Upper lobe of right lung (tissue), 1 donor: ENCODE data around the gene RGS14. TPM values are rescaled to one million over a fixed set of nuclear protein-coding genes. Genes with fewer than 3 reads are reported as not detected.
A peak's percentile ranks its signal among the peaks of the same experiment; 100 is the strongest.
"Not testable (repeated sequence)": the region's sequence is repeated elsewhere in the genome, so short reads cannot be mapped to it uniquely, and the experiment has no call there.

Experiments used
- ATAC-seq: fragments of 200-7000 bp; cut with Tn5 transposase; one replicate; pipeline ENCODE4 v1.9.1; 2020; ENCODE audit warnings: mild to moderate bottlenecking, moderate library complexity
- DNase-seq: peaks from one replicate; pipeline ENCODE4 v3.0.0-alpha.2; 2020
- H3K27ac ChIP-seq: fragments of 200-600 bp; one replicate; pipeline ENCODE4 v1.8.0; 2022
- H3K27me3 ChIP-seq: fragments of 200-600 bp; one replicate; pipeline ENCODE4 v1.8.0; 2022; ENCODE audit warnings: mild to moderate bottlenecking
- H3K36me3 ChIP-seq: fragments of 200-600 bp; one replicate; pipeline ENCODE4 v1.8.0; 2022
- H3K4me1 ChIP-seq: fragments of 200-600 bp; one replicate; pipeline ENCODE4 v1.8.0; 2022
- H3K4me3 ChIP-seq: fragments of 200-600 bp; one replicate; pipeline ENCODE4 v1.8.0; 2022; ENCODE audit warnings: mild to moderate bottlenecking
- H3K9me3 ChIP-seq: fragments of 200-600 bp; one replicate; pipeline ENCODE4 v1.8.0; 2022
- CTCF ChIP-seq: fragments of 200-600 bp; IDR thresholded peaks from one replicate; pipeline ENCODE4 v1.8.0; 2022; ENCODE audit warnings: antibody characterized with exemption
- intact Hi-C: fragments of 100-400 bp; cut with DNase I; formaldehyde crosslinking; loops from one replicate; pipeline ENCODE4 v1.11.0; 2022
- total RNA-seq: library from RNA; stranded (reverse); fragmentation: NEBNext Ultra II Directional; extraction: Animal tissue kit (Norgen Biotek cat#: 25700); gene quantifications from one replicate; pipeline ENCODE4 v1.2.1, GENCODE V29; 2021
- donor health status: DM: no; HTN: yes; CAD: no; lungs with severe emphysema.

The RGS14 gene
- total RNA-seq, 1 donor from 2014 or later: 17.5 TPM

DNA sequence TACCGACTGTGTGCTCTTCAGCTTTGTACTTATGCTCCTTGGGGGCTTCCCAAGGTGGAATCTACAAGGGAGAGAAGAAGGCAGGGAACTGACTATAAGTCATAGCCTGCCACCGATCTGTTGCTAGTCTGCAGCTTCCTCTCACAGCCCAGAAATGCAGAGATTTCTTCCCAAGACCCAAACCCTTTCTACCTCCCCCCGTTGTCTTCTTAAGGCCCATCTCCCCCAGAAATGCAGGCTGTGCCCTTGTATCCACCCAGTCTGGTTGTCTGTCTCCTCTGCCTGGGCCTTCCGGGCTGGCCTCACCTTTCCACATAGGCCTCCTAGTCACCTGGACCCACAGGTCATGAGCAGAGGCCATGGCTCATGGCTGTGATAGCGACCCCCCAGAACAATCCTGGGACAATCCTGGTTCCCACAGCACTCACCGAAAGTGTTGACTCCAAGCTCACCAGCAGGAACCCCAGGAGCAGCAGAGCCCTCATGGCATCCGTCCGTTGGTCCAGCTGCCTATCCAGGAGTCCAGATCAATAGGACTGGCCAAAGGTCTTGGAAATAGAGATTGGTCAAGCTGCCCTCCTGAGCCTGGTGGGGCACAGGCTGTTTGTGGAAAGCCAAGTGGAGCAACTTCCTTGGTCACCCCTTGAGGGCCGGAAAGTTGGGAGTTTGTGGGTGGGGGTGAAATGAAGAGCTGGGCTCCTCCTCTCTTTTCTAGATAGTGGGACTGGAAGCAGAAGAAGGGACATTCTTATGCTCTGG, 51.5 kb downstream of the RGS14 start, which contains the start of gene F12:
Gene F12 (minus strand): TSS at position 522 of the 759 bp plus-strand sequence. CDS start 37 bp downstream, at position 485.
- H3K27ac ChIP-seq: no peak within 1 kb of the TSS
- H3K9me3 ChIP-seq: no peaks in the 10 kb centered on the region
- no peaks in the 10 kb centered on the region for H3K36me3 ChIP-seq
- no peak for ATAC-seq
- TF ChIP-seq CTCF: no peak
- H3K27me3 ChIP-seq: no peaks in the 10 kb centered on the region
- H3K4me3 ChIP-seq: no peak within 1 kb of the TSS
- intact Hi-C loops: loop anchor here (10.0 kb wide), 1 partner anchor 46 kb away; no protein-coding TSS in a partner anchor
- DNase-seq: no peak
- H3K4me1 ChIP-seq: peaks cover 16% of the 10 kb centered on the region

DNA sequence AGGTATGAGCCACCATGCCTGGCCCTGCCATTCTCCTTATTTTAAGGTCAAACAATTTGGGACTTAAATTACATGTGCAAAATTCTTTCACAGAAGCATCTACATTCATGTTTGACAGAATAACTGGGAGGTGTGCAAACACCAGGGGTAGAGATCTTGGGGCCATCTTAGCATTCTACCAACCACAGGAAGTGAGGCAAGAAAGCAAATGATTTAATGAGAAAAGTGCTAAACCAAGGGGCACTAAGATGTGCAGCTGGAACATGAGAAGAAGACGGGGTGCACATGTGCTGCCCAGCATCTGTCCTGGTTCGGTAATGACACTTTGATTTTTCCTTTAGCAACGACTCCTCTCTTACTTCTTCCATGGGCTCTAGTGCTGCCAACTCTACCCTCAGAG, 52.9 kb downstream of the RGS14 start:
- Histone ChIP-seq H3K4me3 (no peak overlapping the region), H3K27ac (no peak overlapping the region), H3K9me3 (no peaks in the 10 kb centered on the region), H3K36me3 (no peaks in the 10 kb centered on the region), H3K27me3 (no peaks in the 10 kb centered on the region), H3K4me1 (peaks cover 2% of the 10 kb centered on the region)
- no peak for DNase-seq
- TF ChIP-seq CTCF: no peak
- intact Hi-C loops: no loop called here
- ATAC-seq: no peak

GRCh38 chr5:177412603-177413233, 55.0 kb downstream of the RGS14 start:
- intact Hi-C loops: no loop called here
- H3K4me3 ChIP-seq: no peak overlapping the region
- H3K4me1 ChIP-seq: peaks cover 9% of the 10 kb centered on the region
- no peak for DNase-seq
- no peaks in the 10 kb centered on the region for H3K27me3 ChIP-seq
- no peak for ATAC-seq
- no peak overlapping the region for H3K27ac ChIP-seq
- H3K36me3 ChIP-seq: no peaks in the 10 kb centered on the region
- no peaks in the 10 kb centered on the region for H3K9me3 ChIP-seq
- no peak for TF ChIP-seq CTCF

DNA sequence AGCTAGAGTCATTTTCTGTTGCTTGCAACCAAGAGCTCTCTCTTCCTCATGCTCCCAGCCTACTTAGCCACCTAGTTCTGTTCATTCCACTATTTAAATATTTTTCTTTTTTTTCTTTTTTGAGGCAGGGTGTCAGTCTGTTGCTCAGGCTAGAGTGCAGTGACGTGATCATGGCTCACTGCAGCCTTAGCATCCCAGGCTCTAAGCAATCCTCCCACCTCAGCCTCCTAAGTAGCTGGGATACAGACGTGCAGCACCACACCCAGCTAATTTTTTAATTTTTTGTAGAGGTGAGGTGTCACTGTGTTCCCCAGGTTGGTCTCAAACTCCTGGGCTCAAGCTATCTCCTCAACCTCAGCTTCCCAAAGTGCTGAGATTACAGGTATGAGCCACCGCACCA, 56.8 kb downstream of the RGS14 start:
- ATAC-seq (no peak), DNase-seq (no peak)
- H3K36me3 ChIP-seq: no peaks in the 10 kb centered on the region
- TF ChIP-seq CTCF: no peak
- intact Hi-C loops: no loop called here
- H3K27me3 ChIP-seq: no peaks in the 10 kb centered on the region
- no peak overlapping the region for H3K27ac ChIP-seq
- H3K4me3 ChIP-seq: no peak overlapping the region
- no peaks in the 10 kb centered on the region for H3K9me3 ChIP-seq
- H3K4me1 ChIP-seq: peaks cover 9% of the 10 kb centered on the region

DNA sequence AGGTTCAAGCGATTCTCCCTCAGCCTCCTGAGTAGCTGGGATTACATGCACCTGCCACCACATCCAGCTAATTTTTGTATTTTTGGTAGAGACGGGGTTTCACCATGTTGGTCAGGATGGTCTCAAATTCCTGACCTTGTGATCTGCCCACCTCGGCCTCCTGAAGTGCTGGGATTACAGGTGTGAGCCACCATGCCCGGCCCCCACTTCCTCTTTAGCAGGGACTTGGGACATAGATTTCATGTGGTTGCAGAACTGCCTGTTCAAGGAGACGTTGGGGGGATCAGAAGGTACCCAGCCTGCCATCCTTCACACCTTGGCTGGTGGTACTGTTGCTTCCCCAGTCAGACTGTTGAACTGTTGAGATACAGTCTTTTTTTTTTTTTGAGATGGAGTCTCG, 59.4 kb downstream of the RGS14 start:
- DNase-seq, H3K4me3 ChIP-seq, H3K9me3 ChIP-seq, ATAC-seq, H3K27me3 ChIP-seq, H3K36me3 ChIP-seq, H3K4me1 ChIP-seq, intact Hi-C loops: not testable (repeated sequence)
- peak overlapping the region; percentile 70 for H3K27ac ChIP-seq

DNA sequence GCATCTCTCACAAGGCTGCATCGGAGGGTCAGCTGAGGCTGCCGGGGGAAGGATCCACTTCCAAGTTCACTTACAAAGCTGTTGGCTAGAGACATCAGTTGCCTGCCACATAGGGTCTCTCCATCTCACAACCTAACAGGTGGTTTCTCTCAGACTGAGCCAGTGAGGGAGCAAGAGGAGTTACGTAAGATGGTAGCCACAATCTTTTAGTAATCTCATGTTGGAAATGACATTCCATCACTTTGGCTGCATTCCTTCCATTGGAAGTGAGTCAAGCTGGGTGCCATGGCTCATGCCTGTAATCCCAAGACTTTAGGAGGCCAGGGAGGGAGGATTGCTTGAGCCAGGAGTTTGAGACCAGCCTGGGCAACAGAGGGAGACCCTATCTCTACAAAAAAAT, 61.3 kb downstream of the RGS14 start:
- ATAC-seq (peak; percentile 27), DNase-seq (no peak)
- Histone ChIP-seq H3K36me3 (no peaks in the 10 kb centered on the region), H3K27ac (no peak overlapping the region), H3K4me1 (peaks cover 9% of the 10 kb centered on the region), H3K4me3 (no peak overlapping the region), H3K9me3 (no peaks in the 10 kb centered on the region), H3K27me3 (no peaks in the 10 kb centered on the region)
- TF ChIP-seq CTCF: no peak
- intact Hi-C loops: no loop called here

GRCh38 chr5:177420472-177420871, 62.7 kb downstream of the RGS14 start:
- H3K9me3 ChIP-seq, ATAC-seq, H3K36me3 ChIP-seq, intact Hi-C loops, H3K27me3 ChIP-seq, H3K27ac ChIP-seq, DNase-seq, H3K4me3 ChIP-seq: not testable (repeated sequence)
- H3K4me1 ChIP-seq: peaks cover 13% of the 10 kb centered on the region
